NCI-H2107 (cell line): ENCODE results near the gene WDR43.

Source experiments
- DNase-seq: peaks from one replicate; lab custom pipeline; 2025; lab: John Stamatoyannopoulos, UW

Gene WDR43, protein sequence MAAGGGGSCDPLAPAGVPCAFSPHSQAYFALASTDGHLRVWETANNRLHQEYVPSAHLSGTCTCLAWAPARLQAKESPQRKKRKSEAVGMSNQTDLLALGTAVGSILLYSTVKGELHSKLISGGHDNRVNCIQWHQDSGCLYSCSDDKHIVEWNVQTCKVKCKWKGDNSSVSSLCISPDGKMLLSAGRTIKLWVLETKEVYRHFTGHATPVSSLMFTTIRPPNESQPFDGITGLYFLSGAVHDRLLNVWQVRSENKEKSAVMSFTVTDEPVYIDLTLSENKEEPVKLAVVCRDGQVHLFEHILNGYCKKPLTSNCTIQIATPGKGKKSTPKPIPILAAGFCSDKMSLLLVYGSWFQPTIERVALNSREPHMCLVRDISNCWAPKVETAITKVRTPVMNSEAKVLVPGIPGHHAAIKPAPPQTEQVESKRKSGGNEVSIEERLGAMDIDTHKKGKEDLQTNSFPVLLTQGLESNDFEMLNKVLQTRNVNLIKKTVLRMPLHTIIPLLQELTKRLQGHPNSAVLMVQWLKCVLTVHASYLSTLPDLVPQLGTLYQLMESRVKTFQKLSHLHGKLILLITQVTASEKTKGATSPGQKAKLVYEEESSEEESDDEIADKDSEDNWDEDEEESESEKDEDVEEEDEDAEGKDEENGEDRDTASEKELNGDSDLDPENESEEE

GRCh38 chr2:28894470-28895188 is at the start of gene WDR43:
WDR43 (plus strand) TSS chr2:28894667; CDS start chr2:28894699, 32 bp downstream.
- peak; percentile 95 for DNase-seq

GRCh38 chr2:28855193-28855592 is 39.3 kb upstream of the WDR43 start:
- no peak for DNase-seq

DNA sequence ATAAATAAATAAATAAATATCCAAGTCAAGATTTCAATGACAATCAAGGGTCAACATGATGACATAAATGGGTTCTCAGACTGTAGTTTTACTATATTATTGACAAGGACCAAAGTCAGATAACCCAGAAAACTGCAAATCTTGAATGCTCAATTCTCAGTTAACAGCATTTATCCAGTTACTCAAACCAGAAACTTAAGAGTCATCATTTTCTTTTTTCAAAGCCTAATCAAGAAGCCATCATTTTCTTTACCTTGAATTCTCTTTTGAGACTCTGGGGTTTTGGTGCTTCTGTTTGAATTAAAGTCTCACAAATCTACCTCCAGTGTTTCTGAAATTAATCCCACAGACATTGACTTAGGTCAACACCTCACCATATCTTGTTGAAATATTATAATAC is 38.5 kb upstream of the WDR43 start:
- no peak for DNase-seq

GRCh38 chr2:28868611-28869010 is 25.9 kb upstream of the WDR43 start:
- DNase-seq = no peak

GRCh38 chr2:28869494-28870145 is 24.8 kb upstream of the WDR43 start:
- DNase-seq = no peak

- DNase-seq = peak; percentile 93
These were observed 24.1 kb upstream of the WDR43 start, which contains the start of gene TRMT61B for GRCh38 chr2:28870146-28870891. TRMT61B (minus strand) TSS chr2:28870309; CDS start chr2:28870277, 32 bp downstream.

DNA sequence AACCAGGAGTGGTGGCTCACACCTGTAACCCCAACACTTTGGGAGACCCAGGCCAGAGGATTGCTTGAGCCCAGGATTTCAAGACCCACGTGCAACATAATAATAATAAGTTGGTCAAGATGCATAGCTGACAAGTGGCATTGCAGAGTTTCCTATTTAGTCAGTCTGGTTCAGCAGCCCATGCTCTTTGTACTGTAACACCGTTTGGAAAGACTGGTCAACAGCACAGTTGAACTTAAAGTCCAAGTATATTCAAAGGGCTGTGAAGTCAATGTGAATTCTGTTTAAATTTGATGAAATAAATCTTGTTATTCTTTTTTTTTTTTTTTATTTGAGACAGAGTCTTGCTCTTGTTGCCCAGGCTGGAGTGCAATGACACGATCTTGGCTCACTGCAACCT is 22.8 kb upstream of the WDR43 start:
- DNase-seq = no peak

GRCh38 chr2:28880193-28880592 is 14.3 kb upstream of the WDR43 start:
- no peak for DNase-seq

DNA sequence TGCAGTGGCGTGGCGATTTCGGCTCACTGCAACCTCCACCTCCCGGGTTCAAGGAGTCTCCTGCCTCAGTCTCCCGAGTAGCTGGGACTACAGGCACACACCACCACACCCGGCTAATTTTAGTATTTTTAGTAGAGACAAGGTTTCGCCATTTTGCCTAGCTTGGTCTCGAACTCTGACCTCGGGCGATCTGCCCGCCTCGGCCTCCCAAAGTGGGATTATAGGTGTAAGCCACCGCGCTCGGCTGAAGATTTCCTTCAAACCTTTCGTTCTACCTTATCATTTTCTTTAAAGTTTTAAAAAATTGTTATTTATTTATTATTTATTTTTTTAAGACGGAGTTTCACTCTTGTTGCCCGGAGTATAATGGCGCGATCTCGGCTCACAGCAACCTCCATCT is 979 bp upstream of the WDR43 start:
- no peak for DNase-seq

- no peak for DNase-seq
These were observed 874 bp downstream of the WDR43 start for GRCh38 chr2:28895189-28895893.

GRCh38 chr2:28896906-28897305 is 2.4 kb downstream of the WDR43 start:
- DNase-seq = no peak

GRCh38 chr2:28898048-28898447 is 3.6 kb downstream of the WDR43 start:
- no peak for DNase-seq

DNA sequence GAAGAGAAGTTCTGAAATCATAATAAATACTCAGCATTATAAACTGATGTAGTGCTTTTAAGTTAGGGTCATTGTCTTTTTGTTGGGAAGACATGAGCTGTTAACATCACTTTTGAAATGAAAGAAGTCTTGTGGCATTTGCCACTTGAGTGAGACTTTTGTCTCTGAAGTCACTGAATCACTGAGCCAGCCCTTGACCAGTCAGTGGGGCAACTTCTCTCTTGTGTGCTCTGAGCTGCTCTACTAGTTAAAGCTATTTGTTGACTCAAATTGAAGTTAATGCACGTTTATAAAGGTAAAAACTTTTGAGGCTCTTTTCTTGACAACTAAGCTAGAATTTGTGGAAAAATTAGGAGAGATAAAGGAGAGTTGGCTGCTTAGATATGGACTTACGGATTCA is 6.7 kb downstream of the WDR43 start:
- DNase-seq = no peak

DNA sequence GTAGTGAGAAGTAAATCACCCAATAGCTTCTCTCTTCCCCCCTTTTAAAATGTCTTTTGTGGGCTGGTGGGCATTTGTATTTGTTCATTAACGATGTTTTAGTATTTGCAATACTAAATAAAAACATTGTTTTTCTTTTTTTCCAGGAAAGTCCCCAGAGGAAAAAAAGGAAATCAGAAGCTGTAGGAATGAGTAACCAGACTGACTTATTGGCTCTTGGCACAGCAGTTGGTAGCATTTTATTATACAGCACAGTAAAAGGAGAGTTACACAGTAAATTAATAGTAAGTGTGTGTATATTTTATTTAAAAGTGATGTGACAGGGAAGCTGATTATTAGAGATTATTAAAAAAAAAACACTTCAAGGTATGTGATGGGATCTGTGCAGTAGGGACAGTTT is 7.4 kb downstream of the WDR43 start:
- no peak for DNase-seq

DNA sequence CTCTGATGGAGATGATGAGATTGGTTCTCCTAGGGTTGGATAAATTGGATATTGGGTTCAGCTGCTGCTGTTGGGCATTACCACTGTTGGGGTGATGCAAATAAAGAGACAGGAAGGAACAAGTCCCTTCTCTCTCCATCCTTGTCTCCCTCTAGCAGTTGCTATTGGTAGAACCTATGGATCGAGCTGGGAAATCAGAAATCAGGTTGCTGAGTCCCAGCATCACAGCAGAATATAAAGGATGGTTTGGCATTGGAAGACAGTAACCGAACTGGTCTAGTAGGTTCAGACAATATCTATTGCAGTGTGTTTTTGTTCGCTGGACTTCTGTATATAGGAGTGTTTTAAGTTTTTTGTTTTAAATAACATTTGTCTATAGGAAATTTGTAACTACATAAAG is 8.1 kb downstream of the WDR43 start:
- no peak for DNase-seq

DNA sequence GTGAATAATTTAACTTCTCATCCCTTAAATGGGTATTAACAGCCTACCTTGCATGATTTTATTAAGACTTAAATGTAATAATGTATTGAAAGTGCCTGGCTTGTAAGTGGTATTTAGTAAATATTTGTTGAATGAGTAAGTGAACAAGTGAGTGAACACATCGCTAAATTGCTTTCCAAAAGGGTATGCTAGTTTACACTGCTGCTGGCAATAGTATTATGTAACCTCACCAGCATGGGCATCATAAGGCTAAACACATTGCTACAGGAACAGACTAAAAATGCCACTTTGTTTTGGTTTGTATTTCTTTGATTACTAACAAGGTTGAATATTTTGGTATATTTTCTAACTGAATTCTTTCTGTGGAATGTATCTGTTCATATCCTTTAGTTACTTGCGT is 9.8 kb downstream of the WDR43 start:
- no peak for DNase-seq

DNA sequence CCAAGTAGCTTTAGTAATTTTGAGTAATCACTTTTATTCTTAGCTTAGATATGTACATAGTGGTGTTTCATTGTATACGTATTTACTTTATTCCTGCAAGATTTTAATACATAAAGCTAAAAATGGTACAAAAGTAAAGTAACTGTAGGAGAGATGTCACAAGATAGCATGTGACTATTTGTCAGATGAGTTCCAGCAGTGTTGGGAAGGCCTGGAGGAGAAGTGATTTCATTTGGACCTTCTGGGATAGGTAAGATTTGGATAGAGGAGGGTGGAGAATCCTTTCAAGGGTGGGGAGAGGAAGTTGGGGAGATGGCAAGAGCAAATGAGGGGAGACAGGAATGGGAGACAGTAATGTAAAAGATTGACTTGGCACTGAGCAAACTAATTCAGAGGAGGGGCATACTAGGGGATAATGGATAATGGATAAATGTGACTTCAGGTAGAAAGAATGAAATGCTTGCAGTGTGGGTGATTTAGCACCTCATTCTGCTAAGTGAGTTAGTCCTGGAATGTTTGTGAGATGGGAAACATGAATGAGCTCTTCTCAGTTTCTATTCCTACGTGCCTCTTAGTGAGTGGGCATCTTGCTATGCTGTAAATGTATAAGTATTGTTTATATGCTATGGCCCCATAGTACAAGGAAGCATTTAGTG is 10.5 kb downstream of the WDR43 start:
- no peak for DNase-seq

DNA sequence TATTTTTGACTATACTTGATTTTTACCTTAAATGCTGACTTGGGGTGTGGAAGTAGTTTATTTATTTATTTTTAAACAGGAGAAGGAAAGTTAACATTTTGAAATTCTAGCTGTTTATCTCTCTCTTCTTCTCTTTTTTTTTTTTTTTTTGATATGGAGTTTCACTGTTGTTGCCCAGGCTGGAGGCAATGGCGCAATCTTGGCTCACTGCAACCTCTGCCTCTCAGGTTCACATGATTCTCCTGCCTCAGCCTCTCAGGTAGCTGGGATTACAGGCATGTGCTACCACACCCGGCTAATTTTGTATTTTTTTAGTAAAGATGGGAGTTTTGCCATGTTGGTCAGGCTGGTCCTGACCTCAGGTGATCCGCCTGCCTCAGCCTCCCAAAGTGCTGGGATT is 11.1 kb downstream of the WDR43 start:
- DNase-seq = no peak

GRCh38 chr2:28906376-28906775 is 11.9 kb downstream of the WDR43 start:
- DNase-seq = no peak

- no peak for DNase-seq
These were observed 12.4 kb downstream of the WDR43 start for GRCh38 chr2:28906821-28907220.
